Coronary artery (tissue), 2 donors: ENCODE data around the gene ATP1A1.

ENCODE experiments used
- DNase-seq: peaks from one replicate; pipeline ENCODE4 v3.0.0-alpha.2; 2017; ENCODE audit warnings: low spot score
- H3K27ac ChIP-seq, 2 donors: fragments of 200-600 bp; sonication (generic); one replicate each; pipeline ENCODE4 v1.5.1; 2016 to 2019
- H3K4me3 ChIP-seq: fragments of 200-600 bp; sonication (generic); 2 replicates; pipeline ENCODE4 v1.5.1; 2016; ENCODE audit warnings: mild to moderate bottlenecking, moderate library complexity
- CTCF ChIP-seq: fragments of 200-600 bp; sonication (generic); IDR thresholded peaks from one replicate; pipeline ENCODE4 v1.5.1; 2019; ENCODE audit warnings: antibody characterized with exemption

ATP1A1 gene

GRCh38 chr1:116413414-116413813 lies 40.4 kb downstream of the ATP1A1 start:
- H3K27ac ChIP-seq = no peak overlapping the region
- H3K4me3 ChIP-seq = no peak overlapping the region
- peak; percentile 31 for DNase-seq
- TF ChIP-seq CTCF = no peak

- TF ChIP-seq CTCF = no peak
- H3K27ac ChIP-seq = no peak overlapping the region
- no peak for DNase-seq
Observed at GRCh38 chr1:116414364-116414763, 41.3 kb downstream of the ATP1A1 start.

GRCh38 chr1:116415200-116415698 lies 42.2 kb downstream of the ATP1A1 start:
- Histone ChIP-seq H3K4me3 (no peak overlapping the region), H3K27ac (no peak overlapping the region)
- no peak for TF ChIP-seq CTCF
- DNase-seq = no peak

More at GRCh38 chr1:116414364-116414763, 41.3 kb downstream of the ATP1A1 start:
- H3K4me3 ChIP-seq = no peak overlapping the region

GRCh38 chr1:116415699-116416533 lies 42.9 kb downstream of the ATP1A1 start:
- peak; percentile 60 for DNase-seq
- Histone ChIP-seq H3K4me3 (no peak overlapping the region), H3K27ac (no peak overlapping the region)
- TF ChIP-seq CTCF = no peak

GRCh38 chr1:116416854-116417513 lies 43.9 kb downstream of the ATP1A1 start:
- no peak overlapping the region for H3K4me3 ChIP-seq

GRCh38 chr1:116417678-116418077 lies 44.6 kb downstream of the ATP1A1 start:
- Histone ChIP-seq H3K27ac (peak overlapping the region in 1 of 2 donors; percentile 58), H3K4me3 (peak overlapping the region; percentile 92)
- no peak for DNase-seq
- no peak for TF ChIP-seq CTCF

More at GRCh38 chr1:116416854-116417513, 43.9 kb downstream of the ATP1A1 start:
- no peak for TF ChIP-seq CTCF
- DNase-seq = no peak
- no peak overlapping the region for H3K27ac ChIP-seq
